ENCODE measurements around the gene AK5. TPM values are rescaled to one million over a fixed set of nuclear protein-coding genes. Genes with fewer than 3 reads are reported as not detected.
"Not testable (repeated sequence)": the region's sequence is repeated elsewhere in the genome, so short reads cannot be mapped to it uniquely, and the experiment has no call there.

AK5 gene
- total RNA-seq, 1 donor from 2014 or later, result 1.0 TPM

DNA sequence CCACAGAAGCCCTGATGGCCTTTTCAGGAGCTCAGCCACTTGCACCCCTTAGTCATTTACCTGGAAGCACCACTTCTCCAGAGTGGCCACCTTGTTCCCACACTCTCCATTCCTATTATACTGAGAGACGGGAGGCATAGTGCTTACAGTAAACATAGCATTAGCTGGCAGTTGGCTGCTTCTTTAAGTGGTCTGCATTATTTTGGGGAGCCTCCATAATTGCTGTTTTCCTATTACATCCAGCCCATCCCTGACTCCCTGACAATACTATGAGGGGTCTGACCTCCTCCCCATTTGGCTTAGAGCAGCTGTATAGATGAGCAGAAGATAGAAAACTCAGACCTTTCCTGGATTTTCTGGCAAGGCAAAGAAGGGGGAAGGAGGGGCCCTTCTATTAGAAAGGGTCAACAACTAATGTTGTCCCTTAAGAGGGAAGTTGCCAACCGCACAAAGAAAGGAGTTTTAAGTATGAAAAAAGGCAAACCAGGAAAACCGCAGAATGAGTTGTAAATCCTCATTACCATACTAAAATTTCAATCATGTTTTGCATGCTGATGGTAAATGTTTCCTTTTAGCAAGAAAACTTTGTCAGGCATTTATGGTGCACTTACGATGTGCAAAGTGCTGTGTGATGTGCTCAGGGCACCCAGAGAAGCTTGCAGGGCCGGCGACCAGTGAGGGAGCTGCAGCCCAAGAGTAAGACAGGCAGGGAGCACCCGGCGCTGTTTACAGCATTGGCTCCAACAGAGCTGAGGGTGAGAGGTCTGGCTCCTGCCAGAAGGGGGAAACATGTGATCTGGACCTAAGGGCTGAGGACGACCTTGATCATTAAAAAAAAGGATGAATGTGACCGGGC lies 233.3 kb downstream of the AK5 start:
- Histone ChIP-seq H3K4me1 (peaks cover 6% of the 10 kb centered on the region), H3K27me3 (ENCODE audit: low read depth) (no peaks in the 10 kb centered on the region), H3K27ac (replicated peaks) (peak overlapping the region; percentile 66), H3K4me3 (no peak overlapping the region), H3K36me3 (no peaks in the 10 kb centered on the region), H3K9me3 (replicated peaks) (peaks cover 13% of the 10 kb centered on the region)
- DNase-seq, result peak; percentile 44
- TF ChIP-seq, protein P1, sequence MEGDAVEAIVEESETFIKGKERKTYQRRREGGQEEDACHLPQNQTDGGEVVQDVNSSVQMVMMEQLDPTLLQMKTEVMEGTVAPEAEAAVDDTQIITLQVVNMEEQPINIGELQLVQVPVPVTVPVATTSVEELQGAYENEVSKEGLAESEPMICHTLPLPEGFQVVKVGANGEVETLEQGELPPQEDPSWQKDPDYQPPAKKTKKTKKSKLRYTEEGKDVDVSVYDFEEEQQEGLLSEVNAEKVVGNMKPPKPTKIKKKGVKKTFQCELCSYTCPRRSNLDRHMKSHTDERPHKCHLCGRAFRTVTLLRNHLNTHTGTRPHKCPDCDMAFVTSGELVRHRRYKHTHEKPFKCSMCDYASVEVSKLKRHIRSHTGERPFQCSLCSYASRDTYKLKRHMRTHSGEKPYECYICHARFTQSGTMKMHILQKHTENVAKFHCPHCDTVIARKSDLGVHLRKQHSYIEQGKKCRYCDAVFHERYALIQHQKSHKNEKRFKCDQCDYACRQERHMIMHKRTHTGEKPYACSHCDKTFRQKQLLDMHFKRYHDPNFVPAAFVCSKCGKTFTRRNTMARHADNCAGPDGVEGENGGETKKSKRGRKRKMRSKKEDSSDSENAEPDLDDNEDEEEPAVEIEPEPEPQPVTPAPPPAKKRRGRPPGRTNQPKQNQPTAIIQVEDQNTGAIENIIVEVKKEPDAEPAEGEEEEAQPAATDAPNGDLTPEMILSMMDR (IDR thresholded peaks at IDR 0.05; ENCODE audit: borderline replicate concordance), result peak; percentile 35
- intact Hi-C loops (cut with micrococcal nuclease), result no loop called here

DNA sequence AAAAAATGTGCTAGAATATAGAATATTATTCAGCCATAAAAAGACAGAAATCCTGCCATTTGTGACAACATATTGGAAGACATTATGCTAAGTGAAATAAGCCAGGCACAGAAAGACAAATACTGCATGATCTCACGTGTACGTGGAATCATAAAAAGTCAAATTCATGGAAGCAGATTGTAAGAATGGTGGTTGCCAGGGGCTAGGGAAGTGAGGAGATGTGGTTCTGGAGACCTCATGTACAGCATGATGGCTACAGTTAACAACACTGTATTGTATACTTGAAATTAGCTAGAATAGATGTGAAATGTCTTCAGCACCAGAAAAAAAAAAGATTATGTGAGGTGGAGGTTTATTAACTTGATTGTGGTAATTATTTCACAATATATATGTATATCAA lies 234.3 kb downstream of the AK5 start:
- H3K9me3 ChIP-seq (replicated peaks), result peaks cover 13% of the 10 kb centered on the region
- H3K4me1 ChIP-seq, result peaks cover 6% of the 10 kb centered on the region
- peak overlapping the region; percentile 66 for H3K27ac ChIP-seq (replicated peaks)
- TF ChIP-seq, protein P1 (IDR thresholded peaks at IDR 0.05; ENCODE audit: borderline replicate concordance), result no peak
- no peaks in the 10 kb centered on the region for H3K27me3 ChIP-seq (ENCODE audit: low read depth)
- H3K4me3 ChIP-seq, result no peak overlapping the region
- intact Hi-C loops (cut with micrococcal nuclease), result no loop called here
- DNase-seq, result no peak
- no peaks in the 10 kb centered on the region for H3K36me3 ChIP-seq

DNA sequence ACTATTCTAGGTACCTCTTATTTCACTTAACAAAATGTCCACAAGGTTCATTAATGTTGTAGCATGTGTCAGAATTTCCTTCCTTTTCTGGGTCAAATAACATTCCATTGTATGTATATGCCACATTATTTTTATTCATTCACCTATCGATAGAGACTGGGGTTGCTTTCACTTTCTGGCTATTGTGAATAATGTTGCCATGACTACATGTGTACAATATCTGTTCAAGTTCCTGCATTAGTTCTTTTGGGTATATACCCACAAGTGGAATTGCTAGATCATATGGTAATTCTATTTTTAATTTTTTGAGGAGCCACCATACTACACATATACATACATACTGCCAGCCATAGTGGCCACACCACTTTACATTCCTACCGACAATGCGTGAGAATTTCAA lies 242.2 kb downstream of the AK5 start:
- no peak for DNase-seq
- H3K4me3 ChIP-seq, result no peak overlapping the region
- no peaks in the 10 kb centered on the region for H3K4me1 ChIP-seq
- TF ChIP-seq, protein P1 (IDR thresholded peaks at IDR 0.05; ENCODE audit: borderline replicate concordance), result no peak
- no peaks in the 10 kb centered on the region for H3K36me3 ChIP-seq
- peaks cover 2% of the 10 kb centered on the region for H3K9me3 ChIP-seq (replicated peaks)
- no peaks in the 10 kb centered on the region for H3K27me3 ChIP-seq (ENCODE audit: low read depth)
- intact Hi-C loops (cut with micrococcal nuclease), result loop anchor here (5.0 kb wide), 1 partner anchor 357 kb away; no protein-coding TSS in a partner anchor
- no peak overlapping the region for H3K27ac ChIP-seq (replicated peaks)

DNA sequence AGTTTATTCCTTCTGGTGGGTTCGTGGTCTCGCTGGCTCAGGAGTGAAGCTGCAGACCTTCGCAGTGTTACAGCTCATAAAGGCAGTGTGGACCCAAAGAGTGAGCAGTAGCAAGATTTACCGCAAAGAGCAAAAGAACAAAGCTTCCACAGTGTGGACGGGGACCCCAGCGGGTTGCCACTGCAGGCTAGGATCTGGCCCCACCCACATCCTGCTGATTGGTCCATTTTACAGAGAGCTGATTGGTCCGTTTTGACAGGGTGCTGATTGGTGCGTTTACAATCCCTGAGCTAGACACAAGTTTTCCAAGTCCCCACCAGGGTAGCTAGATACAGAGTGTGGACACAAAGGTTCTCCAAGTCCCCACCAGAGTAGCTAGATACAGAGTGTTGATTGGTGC lies 249.3 kb downstream of the AK5 start:
- H3K9me3 ChIP-seq (replicated peaks); H3K4me1 ChIP-seq; H3K27ac ChIP-seq (replicated peaks); H3K27me3 ChIP-seq (ENCODE audit: low read depth); DNase-seq; H3K4me3 ChIP-seq; H3K36me3 ChIP-seq: not testable (repeated sequence)
- intact Hi-C loops (cut with micrococcal nuclease), result loop anchor here (10.0 kb wide), 2 partner anchors 154 to 386 kb away; partner anchors contain the start of gene ZZZ3

DNA sequence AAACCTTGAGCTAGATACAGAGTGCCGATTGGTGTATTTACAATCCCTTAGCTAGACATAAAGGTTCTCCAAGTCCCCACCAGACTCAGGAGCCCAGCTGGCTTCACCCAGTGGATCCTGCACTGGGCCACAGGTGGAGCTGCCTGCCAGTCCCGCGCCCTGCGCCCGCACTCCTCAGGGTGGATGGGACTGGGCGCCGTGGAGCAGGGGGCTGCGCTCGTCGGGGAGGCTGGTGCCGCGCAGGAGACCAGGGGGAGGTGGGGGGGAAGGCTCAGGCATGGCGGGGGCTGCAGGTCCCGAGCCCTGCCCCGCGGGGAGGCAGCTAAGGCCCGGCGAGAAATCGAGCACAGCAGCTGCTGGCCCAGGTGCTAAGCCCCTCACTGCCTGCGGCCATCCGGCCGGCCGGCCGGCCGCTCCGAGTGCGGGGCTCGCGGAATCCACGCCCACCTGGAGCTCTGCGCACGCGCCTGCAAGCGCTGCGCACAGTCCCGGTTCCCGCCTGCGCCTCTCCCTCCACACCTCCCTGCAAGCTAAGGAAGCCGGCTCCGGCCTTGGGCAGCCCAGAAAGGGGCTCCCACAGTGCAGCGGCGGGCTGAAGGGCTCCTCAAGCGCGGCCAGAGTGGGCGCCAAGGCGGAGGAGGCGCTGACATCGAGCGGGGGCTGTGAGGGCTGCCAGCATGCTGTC lies 249.9 kb downstream of the AK5 start:
- not testable (repeated sequence) for H3K4me1 ChIP-seq; H3K36me3 ChIP-seq; H3K27me3 ChIP-seq (ENCODE audit: low read depth); H3K9me3 ChIP-seq (replicated peaks); DNase-seq; H3K27ac ChIP-seq (replicated peaks); H3K4me3 ChIP-seq
- intact Hi-C loops (cut with micrococcal nuclease), result loop anchor here (10.0 kb wide), 2 partner anchors 153 to 387 kb away; partner anchors contain the start of gene ZZZ3

DNA sequence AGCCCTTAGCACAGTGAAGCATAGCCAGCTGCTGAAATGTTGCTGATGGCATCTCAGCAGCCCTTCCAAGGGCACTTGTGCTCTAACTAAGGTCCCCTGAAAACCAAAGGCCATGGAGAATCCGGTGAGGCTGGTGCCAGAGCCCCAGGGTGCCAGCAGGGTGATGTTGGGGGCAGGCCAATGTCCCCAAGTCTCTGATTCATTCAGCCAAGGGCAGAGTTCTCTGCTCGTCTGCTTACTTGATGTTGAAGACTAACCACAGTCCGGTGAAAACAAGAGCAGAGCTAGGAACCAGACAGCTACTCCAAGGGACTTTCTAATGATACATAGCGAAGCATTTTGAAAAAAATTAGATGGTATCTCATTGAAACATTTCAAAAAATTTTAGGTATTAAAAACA lies 250.8 kb downstream of the AK5 start:
- H3K27me3 ChIP-seq (ENCODE audit: low read depth), result no peaks in the 10 kb centered on the region
- H3K27ac ChIP-seq (replicated peaks), result no peak overlapping the region
- H3K4me3 ChIP-seq, result no peak overlapping the region
- H3K4me1 ChIP-seq, result no peaks in the 10 kb centered on the region
- H3K9me3 ChIP-seq (replicated peaks), result no peaks in the 10 kb centered on the region
- H3K36me3 ChIP-seq, result no peaks in the 10 kb centered on the region
- no peak for DNase-seq
- TF ChIP-seq, protein P1 (IDR thresholded peaks at IDR 0.05; ENCODE audit: borderline replicate concordance), result no peak
- intact Hi-C loops (cut with micrococcal nuclease), result loop anchor here (10.0 kb wide), 2 partner anchors 152 to 388 kb away; partner anchors contain the start of gene ZZZ3
